Stimulated activated CD4-positive, alpha-beta T cell treated with anti-CD3 and anti-CD28 coated beads, Interleukin-4, amount 100 ng/mL, for 4 hours (primary cell): ENCODE data around the gene KMT2A.

ENCODE experiments used
- DNase-seq, 2 experiments: peaks; one replicate each; pipeline ENCODE4 v3.0.0-alpha.2; 2020

KMT2A gene

GRCh38 chr11:118488480-118489109 is 52.3 kb downstream of the KMT2A start:
- DNase-seq: peak; percentile 67 to 70

- no peak for DNase-seq
Observed at GRCh38 chr11:118491041-118491440, 54.7 kb downstream of the KMT2A start.

DNA sequence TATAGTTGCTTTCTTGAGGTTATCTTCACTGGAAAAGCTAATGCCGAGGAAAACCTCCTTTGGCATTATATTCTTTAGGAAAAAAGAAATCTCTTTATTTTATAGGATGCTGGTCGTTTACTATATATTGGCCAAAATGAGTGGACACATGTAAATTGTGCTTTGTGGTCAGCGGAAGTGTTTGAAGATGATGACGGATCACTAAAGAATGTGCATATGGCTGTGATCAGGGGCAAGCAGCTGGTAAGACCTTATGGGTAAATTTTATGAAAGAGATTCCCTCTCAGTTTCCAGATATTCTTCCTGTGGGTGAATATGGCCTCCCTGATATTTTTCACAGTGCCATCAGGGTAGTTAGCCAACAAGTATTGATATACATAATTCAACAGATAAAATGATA is 61.5 kb downstream of the KMT2A start:
- DNase-seq: no peak

- DNase-seq: no peak
Observed at GRCh38 chr11:118503216-118503615, 66.9 kb downstream of the KMT2A start.

- DNase-seq: no peak
Observed at GRCh38 chr11:118511601-118512000, 75.3 kb downstream of the KMT2A start.

- DNase-seq: no peak
Observed at GRCh38 chr11:118514103-118514502, 77.8 kb downstream of the KMT2A start.

- no peak for DNase-seq
Observed at GRCh38 chr11:118519549-118519948, 83.3 kb downstream of the KMT2A start.

DNA sequence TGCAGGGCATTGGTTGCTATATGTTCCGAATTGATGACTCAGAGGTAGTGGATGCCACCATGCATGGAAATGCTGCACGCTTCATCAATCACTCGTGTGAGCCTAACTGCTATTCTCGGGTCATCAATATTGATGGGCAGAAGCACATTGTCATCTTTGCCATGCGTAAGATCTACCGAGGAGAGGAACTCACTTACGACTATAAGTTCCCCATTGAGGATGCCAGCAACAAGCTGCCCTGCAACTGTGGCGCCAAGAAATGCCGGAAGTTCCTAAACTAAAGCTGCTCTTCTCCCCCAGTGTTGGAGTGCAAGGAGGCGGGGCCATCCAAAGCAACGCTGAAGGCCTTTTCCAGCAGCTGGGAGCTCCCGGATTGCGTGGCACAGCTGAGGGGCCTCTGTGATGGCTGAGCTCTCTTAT is 85.6 kb downstream of the KMT2A start:
- DNase-seq: no peak

DNA sequence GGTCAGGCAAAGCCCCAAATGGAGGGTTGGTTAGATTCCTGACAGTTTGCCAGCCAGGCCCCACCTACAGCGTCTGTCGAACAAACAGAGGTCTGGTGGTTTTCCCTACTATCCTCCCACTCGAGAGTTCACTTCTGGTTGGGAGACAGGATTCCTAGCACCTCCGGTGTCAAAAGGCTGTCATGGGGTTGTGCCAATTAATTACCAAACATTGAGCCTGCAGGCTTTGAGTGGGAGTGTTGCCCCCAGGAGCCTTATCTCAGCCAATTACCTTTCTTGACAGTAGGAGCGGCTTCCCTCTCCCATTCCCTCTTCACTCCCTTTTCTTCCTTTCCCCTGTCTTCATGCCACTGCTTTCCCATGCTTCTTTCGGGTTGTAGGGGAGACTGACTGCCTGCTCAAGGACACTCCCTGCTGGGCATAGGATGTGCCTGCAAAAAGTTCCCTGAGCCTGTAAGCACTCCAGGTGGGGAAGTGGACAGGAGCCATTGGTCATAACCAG is 86.3 kb downstream of the KMT2A start:
- no peak for DNase-seq

- no peak for DNase-seq
Observed at GRCh38 chr11:118524356-118524755, 88.1 kb downstream of the KMT2A start.

DNA sequence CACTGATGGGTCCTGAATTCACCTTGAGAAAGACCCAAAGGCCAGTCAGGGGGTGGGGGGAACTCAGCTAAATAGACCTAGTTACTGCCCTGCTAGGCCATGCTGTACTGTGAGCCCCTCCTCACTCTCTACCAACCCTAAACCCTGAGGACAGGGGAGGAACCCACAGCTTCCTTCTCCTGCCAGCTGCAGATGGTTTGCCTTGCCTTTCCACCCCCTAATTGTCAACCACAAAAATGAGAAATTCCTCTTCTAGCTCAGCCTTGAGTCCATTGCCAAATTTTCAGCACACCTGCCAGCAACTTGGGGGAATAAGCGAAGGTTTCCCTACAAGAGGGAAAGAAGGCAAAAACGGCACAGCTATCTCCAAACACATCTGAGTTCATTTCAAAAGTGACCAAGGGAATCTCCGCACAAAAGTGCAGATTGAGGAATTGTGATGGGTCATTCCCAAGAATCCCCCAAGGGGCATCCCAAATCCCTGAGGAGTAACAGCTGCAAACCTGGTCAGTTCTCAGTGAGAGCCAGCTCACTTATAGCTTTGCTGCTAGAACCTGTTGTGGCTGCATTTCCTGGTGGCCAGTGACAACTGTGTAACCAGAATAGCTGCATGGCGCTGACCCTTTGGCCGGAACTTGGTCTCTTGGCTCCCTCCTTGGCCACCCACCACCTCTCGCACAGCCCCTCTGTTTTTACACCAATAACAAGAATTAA is 88.6 kb downstream of the KMT2A start:
- no peak for DNase-seq

DNA sequence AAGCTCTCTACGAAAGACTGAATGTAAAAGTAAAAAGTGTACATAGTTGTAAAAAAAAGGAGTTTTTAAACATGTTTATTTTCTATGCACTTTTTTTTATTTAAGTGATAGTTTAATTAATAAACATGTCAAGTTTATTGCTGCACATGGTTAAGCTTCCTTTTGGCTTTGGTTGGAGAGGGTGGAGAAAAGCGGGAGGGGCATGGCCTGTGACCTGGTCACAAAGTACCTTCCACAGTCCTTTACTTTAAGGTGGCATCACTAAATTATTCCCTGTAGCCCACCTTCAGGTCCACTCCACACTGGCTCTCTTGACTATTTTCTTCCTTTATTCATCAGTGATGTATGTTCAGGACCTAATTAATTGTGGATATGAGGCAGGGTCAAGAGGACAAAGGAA is 90.4 kb downstream of the KMT2A start:
- no peak for DNase-seq

GRCh38 chr11:118527109-118527508 is 90.8 kb downstream of the KMT2A start, which contains the start of gene TTC36:
Gene TTC36 (plus strand): TSS chr11:118527474. CDS start chr11:118527495, 21 bp downstream.
- DNase-seq: no peak

GRCh38 chr11:118528511-118528910 is 92.2 kb downstream of the KMT2A start:
- DNase-seq: no peak

- DNase-seq: no peak
Observed at GRCh38 chr11:118529584-118530175, 93.4 kb downstream of the KMT2A start.

- DNase-seq: no peak
Observed at GRCh38 chr11:118530180-118530682, 93.9 kb downstream of the KMT2A start.

GRCh38 chr11:118530683-118531596 is 94.6 kb downstream of the KMT2A start, which contains the start of gene TMEM25:
Gene TMEM25 (plus strand): TSS chr11:118531192. CDS start chr11:118531802, 610 bp downstream.
- DNase-seq: peak; percentile 76 to 79

GRCh38 chr11:118531597-118532084 is 95.3 kb downstream of the KMT2A start:
- no peak for DNase-seq

GRCh38 chr11:118532091-118532490 is 95.8 kb downstream of the KMT2A start:
- no peak for DNase-seq

- no peak for DNase-seq
Observed at GRCh38 chr11:118532852-118533768, 96.8 kb downstream of the KMT2A start.
